Uterus (tissue), 4 donors: ENCODE results near the gene SNRNP25. TPM values are rescaled to one million over a fixed set of nuclear protein-coding genes. Genes with fewer than 3 reads are reported as not detected.
A peak's percentile ranks its signal among the peaks of the same experiment; 100 is the strongest.
"Not testable (repeated sequence)": the region's sequence is repeated elsewhere in the genome, so short reads cannot be mapped to it uniquely, and the experiment has no call there.

Experiments used
- DNase-seq, 2 donors: peaks; one replicate each; pipeline ENCODE4 v3.0.0-alpha.2; 2019 to 2020
- H3K27ac ChIP-seq, 2 donors: fragments of 200-600 bp; sonication (generic); 1 replicate in 1 of 2; 2 replicates in 1 of 2; pipeline ENCODE4 v1.5.1; 2016 to 2018
- H3K27me3 ChIP-seq, 2 donors: fragments of 200-600 bp; sonication (generic); one replicate each; pipeline ENCODE4 v1.5.1; 2018 to 2019; ENCODE audit warnings: control low read depth in 1 of 2
- H3K36me3 ChIP-seq, 2 donors: fragments of 200-600 bp; sonication (generic); one replicate each; pipeline ENCODE4 v1.5.1; 2019; ENCODE audit warnings: control low read depth in 1 of 2
- H3K4me1 ChIP-seq, 2 donors: fragments of 200-600 bp; sonication (generic); one replicate each; pipeline ENCODE4 v1.5.1; 2018 to 2019; ENCODE audit warnings: control low read depth in 1 of 2
- H3K4me3 ChIP-seq, 2 donors: fragments of 200-600 bp; sonication (generic); 1 replicate in 1 of 2; 2 replicates in 1 of 2; pipeline ENCODE4 v1.5.1; 2018 to 2019; ENCODE audit warnings: mild to moderate bottlenecking in 1 of 2
- H3K9me3 ChIP-seq, 2 donors: fragments of 200-600 bp; sonication (generic); one replicate each; pipeline ENCODE4 v1.5.1; 2019; ENCODE audit warnings: control low read depth in 1 of 2
- POLR2A ChIP-seq, 2 donors: fragments of 450-650 bp; IDR thresholded peaks; one replicate each; pipeline ENCODE4 v1.6.1; 2016; ENCODE audit warnings: antibody characterized with exemption in 2 of 2, mild to moderate bottlenecking in 1 of 2, moderate library complexity in 1 of 2
- intact Hi-C: fragments of 100-400 bp; cut with DNase I; formaldehyde crosslinking; loops from one replicate; pipeline ENCODE4 v1.15.1; 2023; ENCODE audit warnings: low total_unique reads
- total RNA-seq, 4 donors: library from RNA; depleted of rRNA in 3 of 4; stranded (reverse); fragments of >200 nt in 3 of 4; gene quantifications; one replicate each; pipeline versions ENCODE4 v1.1.0 to v1.2.4, GENCODE V29; 2014 to 2023
- TF ChIP-seq, protein P1 (sequence below), 4 experiments: fragments of 200-600 bp in 2 of 4; fragments of 450-650 bp in 2 of 4; sonication (generic) in 2 of 4; IDR thresholded peaks; one replicate each; pipeline ENCODE4 v1.5.1; 2016 to 2019; ENCODE audit warnings: antibody characterized with exemption in 4 of 4, mild to moderate bottlenecking in 2 of 4, moderate library complexity in 1 of 4
- donor health status: DM: yes; HTN: yes; CAD: no.

Gene SNRNP25
- 10 to 100 TPM in 3 of 4 donors, 1 to 10 TPM in 1; 8.0 to 38.4 (median 21.6) TPM for total RNA-seq

DNA sequence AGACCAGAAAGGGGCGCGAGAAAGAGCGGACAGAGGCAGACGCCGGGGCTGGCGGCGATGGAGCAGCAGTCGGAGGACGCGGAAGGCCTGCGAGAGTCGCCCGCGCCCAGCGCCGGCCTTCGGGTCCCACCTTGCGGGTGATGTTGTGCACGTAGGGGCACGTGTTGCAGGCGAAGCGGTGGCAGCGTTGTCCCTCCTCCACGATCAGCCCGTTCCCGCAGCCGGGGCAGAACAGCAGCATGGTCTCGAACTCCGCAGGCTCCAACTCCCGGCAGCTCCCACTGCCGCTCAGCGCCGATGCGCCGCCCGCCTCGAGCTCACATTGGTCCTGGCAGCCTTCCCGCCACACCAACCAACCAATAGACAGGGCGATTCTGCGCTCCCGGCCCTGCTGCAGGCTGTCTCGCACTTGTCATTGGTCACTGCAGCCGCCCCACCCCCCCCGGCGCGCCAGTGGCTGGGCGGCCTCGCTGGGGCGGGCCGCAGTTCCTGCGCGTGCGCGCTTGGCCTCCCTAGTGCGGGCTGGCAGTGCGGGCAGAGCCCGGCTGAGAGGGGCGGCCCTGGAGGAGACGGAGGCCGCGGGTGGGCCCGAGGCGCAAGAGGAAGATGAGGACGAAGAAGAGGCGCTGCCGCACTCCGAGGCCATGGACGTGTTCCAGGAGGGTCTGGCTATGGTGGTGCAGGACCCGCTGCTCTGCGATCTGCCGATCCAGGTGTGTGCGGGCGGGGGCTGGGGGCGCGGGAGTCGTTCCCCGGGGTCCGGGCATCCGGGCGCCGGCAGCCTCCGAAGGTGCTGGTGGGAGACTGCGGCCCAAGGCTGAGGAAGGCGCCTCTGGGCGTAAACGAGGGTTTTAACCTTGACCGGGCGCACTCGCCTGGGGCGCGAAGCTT is at the start of gene SNRNP25, which contains the start of gene POLR3K:
Gene SNRNP25, plus strand, starts transcription at position 483 of the 891 bp plus-strand sequence. Its CDS starts 189 bp downstream, at position 672.
Gene POLR3K, minus strand, starts transcription at position 263 of the 891 bp plus-strand sequence. Its CDS starts 22 bp downstream, at position 241.
- no peaks in the 10 kb centered on the region for H3K4me1 ChIP-seq
- peak within 1 kb of the TSS; percentile 60 to 83 for H3K27ac ChIP-seq
- H3K36me3 ChIP-seq: no peaks in the 10 kb centered on the region
- intact Hi-C loops: no loop called here
- H3K9me3 ChIP-seq: no peaks in the 10 kb centered on the region
- no peaks in the 10 kb centered on the region for H3K27me3 ChIP-seq
- H3K4me3 ChIP-seq: peak within 1 kb of the TSS; percentile 70 to 75
- TF ChIP-seq, protein P1, sequence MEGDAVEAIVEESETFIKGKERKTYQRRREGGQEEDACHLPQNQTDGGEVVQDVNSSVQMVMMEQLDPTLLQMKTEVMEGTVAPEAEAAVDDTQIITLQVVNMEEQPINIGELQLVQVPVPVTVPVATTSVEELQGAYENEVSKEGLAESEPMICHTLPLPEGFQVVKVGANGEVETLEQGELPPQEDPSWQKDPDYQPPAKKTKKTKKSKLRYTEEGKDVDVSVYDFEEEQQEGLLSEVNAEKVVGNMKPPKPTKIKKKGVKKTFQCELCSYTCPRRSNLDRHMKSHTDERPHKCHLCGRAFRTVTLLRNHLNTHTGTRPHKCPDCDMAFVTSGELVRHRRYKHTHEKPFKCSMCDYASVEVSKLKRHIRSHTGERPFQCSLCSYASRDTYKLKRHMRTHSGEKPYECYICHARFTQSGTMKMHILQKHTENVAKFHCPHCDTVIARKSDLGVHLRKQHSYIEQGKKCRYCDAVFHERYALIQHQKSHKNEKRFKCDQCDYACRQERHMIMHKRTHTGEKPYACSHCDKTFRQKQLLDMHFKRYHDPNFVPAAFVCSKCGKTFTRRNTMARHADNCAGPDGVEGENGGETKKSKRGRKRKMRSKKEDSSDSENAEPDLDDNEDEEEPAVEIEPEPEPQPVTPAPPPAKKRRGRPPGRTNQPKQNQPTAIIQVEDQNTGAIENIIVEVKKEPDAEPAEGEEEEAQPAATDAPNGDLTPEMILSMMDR (IDR thresholded peaks at IDR 0.05): peak in 2 of 4 experiments; percentile 10 to 19
- peak; percentile 37 to 73 for TF ChIP-seq POLR2A (IDR thresholded peaks at IDR 0.05)
- DNase-seq: peak; percentile 98 to 99

DNA sequence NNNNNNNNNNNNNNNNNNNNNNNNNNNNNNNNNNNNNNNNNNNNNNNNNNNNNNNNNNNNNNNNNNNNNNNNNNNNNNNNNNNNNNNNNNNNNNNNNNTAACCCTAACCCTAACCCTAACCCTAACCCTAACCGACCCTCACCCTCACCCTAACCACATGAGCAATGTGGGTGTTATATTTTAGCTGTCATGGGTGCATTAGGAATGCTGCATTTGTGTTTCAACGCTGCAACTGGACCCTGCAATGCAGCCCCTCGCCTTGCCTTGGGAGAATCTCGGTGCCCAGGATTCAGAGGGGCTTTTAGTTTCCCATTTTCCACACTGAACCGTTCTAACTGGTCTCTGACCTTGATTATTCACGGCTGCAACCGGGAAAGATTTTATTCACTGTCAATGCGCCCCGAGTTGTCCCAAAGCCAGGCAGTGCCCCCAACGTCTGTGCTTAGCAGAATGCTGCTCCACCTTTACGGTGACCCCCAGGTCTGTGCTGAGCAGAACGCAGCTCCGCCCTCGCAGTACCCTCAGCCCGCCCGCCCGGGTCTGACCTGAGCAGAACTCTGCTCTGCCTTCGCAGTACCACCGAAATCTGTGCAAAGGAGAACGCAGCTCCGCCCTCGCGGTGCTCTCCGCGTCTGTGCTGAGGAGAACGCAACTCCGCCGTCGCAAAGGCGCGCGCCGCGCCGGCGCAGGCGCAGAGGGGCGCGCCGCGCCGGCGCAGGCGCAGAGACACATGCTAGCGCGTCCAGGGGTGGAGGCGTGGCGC is 43.5 kb upstream of the SNRNP25 start:
- peak in 1 of 2 donors; percentile 41 for DNase-seq
- no peaks in the 10 kb centered on the region for H3K36me3 ChIP-seq
- no peaks in the 10 kb centered on the region for H3K9me3 ChIP-seq
- no peak overlapping the region for H3K27ac ChIP-seq
- no peaks in the 10 kb centered on the region for H3K4me1 ChIP-seq
- no peak for TF ChIP-seq POLR2A (IDR thresholded peaks at IDR 0.05)
- TF ChIP-seq, protein P1 (IDR thresholded peaks at IDR 0.05): no peak
- no peak overlapping the region for H3K4me3 ChIP-seq
- intact Hi-C loops: no loop called here
- H3K27me3 ChIP-seq: no peaks in the 10 kb centered on the region

DNA sequence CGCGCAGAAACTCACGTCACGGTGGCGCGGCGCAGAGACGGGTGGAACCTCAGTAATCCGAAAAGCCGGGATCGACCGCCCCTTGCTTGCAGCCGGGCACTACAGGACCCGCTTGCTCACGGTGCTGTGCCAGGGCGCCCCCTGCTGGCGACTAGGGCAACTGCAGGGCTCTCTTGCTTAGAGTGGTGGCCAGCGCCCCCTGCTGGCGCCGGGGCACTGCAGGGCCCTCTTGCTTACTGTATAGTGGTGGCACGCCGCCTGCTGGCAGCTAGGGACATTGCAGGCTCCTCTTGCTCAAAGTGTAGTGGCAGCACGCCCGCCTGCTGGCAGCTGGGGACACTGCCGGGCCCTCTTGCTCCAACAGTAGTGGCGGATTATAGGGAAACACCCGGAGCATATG is 42.9 kb upstream of the SNRNP25 start:
- H3K9me3 ChIP-seq, H3K27ac ChIP-seq, H3K4me1 ChIP-seq, H3K4me3 ChIP-seq, H3K27me3 ChIP-seq, intact Hi-C loops, H3K36me3 ChIP-seq: not testable (repeated sequence)
- TF ChIP-seq, protein P1 (IDR thresholded peaks at IDR 0.05): peak in 1 of 4 experiments; percentile 34
- peak; percentile 92 to 98 for DNase-seq

DNA sequence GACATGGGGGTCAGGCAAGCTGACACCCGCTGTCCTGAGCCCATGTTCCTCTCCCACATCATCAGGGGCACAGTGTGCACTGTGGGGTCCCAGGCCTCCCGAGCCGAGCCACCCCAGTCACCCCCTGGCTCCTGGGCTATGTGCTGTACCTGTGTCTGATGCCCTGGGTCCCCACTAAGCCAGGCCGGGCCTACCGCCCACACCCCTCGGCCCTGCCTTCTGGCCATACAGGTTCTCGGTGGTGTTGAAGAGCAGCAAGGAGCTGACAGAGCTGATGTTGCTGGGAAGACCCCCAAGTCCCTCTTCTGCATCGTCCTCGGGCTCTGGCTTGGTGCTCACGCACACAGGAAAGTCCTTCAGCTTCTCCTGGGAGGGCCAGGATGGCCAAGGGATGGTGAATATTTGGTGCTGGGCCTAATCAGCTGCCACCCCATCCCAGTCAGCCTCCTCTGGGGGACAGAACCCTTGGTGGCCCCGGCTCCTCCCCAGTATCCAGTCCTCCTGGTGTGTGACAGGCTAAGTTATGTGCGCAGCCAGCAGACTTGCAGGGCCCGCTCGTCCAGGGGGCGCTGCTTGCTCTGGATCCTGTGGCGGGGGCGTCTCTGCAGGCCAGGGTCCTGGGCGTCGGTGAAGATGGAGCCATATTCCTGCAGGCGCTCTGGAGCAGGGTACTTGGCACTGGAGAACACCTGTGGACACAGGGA is 36.4 kb upstream of the SNRNP25 start:
- H3K27ac ChIP-seq, H3K9me3 ChIP-seq, H3K36me3 ChIP-seq, intact Hi-C loops, H3K4me3 ChIP-seq, H3K4me1 ChIP-seq, H3K27me3 ChIP-seq, DNase-seq: not testable (repeated sequence)

DNA sequence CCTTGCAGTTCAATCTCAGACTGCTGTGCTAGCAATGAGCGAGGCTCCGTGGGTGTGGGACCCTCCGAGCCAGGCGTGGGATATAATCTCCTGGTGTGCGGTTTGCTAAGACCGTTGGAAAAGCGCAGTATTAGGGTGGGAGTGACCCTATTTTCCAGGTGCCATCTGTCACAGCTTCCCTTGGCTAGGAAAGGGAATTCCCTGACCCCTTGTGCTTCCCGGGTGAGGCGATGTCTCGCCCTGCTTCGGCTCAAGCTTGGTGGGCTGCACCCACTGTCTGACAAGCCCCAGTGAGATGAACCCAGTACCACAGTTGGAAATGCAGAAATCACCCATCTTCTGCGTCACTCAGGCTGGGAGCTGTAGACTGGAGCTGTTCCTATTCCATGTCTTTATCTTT is 32.7 kb upstream of the SNRNP25 start:
- H3K27me3 ChIP-seq, H3K27ac ChIP-seq, H3K36me3 ChIP-seq, intact Hi-C loops, DNase-seq, H3K4me1 ChIP-seq, H3K4me3 ChIP-seq, H3K9me3 ChIP-seq: not testable (repeated sequence)

DNA sequence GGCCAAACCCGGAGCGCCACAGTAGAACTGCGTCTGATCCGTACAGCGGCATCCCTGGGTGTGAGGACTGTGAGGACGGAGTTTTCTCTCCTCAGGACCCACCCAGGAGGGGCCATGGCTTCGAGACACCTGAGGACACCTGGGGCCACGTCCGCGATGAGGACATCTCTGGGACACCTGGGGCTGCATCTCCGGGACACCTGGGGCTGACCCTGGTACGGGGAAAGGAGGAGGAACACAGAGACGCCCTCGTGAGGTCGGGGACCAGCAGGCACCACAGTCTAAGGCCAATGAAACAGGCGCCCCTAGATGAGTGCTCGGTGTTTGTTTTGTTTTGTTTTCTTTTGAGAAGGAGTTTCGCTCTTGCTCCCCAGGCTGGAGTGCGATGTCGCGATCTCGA is 29.5 kb upstream of the SNRNP25 start:
- intact Hi-C loops, H3K4me1 ChIP-seq: not testable (repeated sequence)

DNA sequence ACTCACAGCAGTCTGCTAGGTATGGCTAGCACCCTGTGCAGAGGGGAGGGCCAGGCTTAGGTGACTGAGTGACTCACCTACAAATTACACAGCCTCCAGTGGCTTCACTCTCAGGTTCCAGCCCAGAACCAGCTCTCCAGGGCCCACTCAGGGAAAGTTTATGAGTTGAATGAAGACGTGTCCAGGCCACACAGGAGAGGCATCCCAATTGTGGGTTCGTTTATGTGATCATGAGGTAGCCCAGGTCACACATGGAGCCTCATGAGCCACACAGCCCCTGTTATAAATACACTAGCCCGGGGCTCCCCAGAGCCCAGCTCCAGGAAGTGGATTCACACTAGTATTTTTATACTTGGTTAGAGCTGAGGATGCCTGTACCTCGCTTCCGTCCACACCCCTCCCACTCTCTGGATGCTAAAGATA is 27.7 kb upstream of the SNRNP25 start:
- H3K27me3 ChIP-seq, H3K36me3 ChIP-seq, H3K4me1 ChIP-seq, H3K9me3 ChIP-seq, intact Hi-C loops, DNase-seq, H3K4me3 ChIP-seq, H3K27ac ChIP-seq: not testable (repeated sequence)

More for the DNA sequence above, 29.5 kb upstream of the SNRNP25 start:
- H3K36me3 ChIP-seq, H3K4me3 ChIP-seq, H3K27me3 ChIP-seq, H3K27ac ChIP-seq, H3K9me3 ChIP-seq, DNase-seq: not testable (repeated sequence)

DNA sequence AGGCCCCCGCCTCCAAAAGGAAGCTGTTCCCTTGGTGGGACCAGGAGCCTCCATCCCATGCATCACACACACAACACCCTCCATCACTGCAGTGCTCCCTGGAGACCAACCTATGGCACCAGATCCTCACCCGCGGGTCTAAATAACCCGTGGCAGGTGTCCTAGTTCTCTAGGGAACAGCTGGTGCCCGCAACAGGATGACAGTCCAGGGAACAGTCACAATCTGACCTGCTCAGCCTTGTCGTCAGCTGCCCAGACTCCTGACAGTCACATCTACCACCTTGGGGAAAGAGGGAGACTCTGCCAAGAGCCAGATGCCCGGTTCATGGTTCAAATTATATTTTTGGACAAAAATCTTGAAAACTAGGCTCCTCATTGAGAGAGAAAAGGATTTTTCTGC is 23.0 kb upstream of the SNRNP25 start:
- DNase-seq, H3K9me3 ChIP-seq, H3K27ac ChIP-seq, H3K36me3 ChIP-seq, H3K4me1 ChIP-seq, intact Hi-C loops, H3K27me3 ChIP-seq, H3K4me3 ChIP-seq: not testable (repeated sequence)

DNA sequence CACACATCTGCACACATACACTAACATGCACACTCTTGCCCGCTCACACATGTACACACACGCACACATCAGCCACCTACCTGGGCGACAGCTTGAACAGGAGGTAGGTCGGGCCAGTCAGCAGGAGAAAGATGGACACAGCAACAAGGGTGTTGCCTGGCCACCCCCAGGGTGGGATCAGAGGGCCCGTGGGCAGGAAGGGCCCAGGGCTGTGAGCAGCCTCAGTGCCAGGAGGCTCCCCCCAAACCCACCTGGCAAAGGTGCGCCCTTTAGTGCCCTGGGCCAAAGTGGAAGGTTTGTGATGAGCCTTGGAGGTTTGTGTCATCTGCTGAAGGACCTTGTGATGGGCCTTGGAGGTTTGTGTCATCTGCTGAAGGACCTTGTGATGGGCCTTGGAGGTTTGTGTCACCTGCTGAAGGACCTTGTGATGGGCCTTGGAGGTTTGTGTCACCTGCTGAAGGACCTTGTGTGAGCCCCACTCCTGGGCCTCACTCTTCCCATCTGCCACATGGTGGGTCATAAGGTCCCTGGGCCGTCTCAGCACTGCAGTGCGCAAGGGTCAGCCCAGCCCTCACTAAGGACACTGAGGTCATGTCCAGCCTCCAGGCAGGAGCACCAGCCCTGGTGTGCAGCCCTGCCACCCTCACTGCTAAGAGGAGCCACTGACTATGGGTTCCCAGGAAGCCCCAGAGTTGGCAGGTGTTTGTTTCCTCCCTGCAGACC is 20.3 kb upstream of the SNRNP25 start:
- H3K4me3 ChIP-seq, H3K27me3 ChIP-seq, intact Hi-C loops, H3K9me3 ChIP-seq, H3K27ac ChIP-seq, H3K36me3 ChIP-seq, H3K4me1 ChIP-seq, DNase-seq: not testable (repeated sequence)
